Nephron progenitor cell (in vitro differentiated cells): Measurements from ENCODE around the gene VWA8.

Experiments used
- DNase-seq: peaks from one replicate; pipeline ENCODE4 v3.0.0; 2021
- H3K27ac Mint-ChIP-seq: 2 replicates; pipeline ENCODE4 v1.8.0; 2021; ENCODE audit warnings: mild to moderate bottlenecking, moderate library complexity, mixed read lengths
- H3K27me3 Mint-ChIP-seq: 2 replicates; pipeline ENCODE4 v1.8.0; 2021; ENCODE audit warnings: mild to moderate bottlenecking, low read depth, mixed read lengths; ENCODE audit not compliant: poor library complexity
- H3K36me3 Mint-ChIP-seq: 2 replicates; pipeline ENCODE4 v1.8.0; 2021; ENCODE audit warnings: low read depth, mixed read lengths
- H3K4me1 Mint-ChIP-seq: 2 replicates; pipeline ENCODE4 v1.8.0; 2021; ENCODE audit warnings: mixed read lengths
- H3K4me3 Mint-ChIP-seq: 2 replicates; pipeline ENCODE4 v1.8.0; 2021; ENCODE audit warnings: mild to moderate bottlenecking, moderate library complexity, mixed read lengths
- H3K9me3 Mint-ChIP-seq: 2 replicates; pipeline ENCODE4 v1.8.0; 2021; ENCODE audit warnings: mild to moderate bottlenecking, moderate library complexity, mixed read lengths
- TF ChIP-seq, protein P1 (sequence below): fragments of 200-600 bp; sonication (generic); IDR thresholded peaks from 2 replicates; pipeline ENCODE4 v1.5.0; 2021; ENCODE audit warnings: antibody characterized with exemption

The VWA8 gene

DNA sequence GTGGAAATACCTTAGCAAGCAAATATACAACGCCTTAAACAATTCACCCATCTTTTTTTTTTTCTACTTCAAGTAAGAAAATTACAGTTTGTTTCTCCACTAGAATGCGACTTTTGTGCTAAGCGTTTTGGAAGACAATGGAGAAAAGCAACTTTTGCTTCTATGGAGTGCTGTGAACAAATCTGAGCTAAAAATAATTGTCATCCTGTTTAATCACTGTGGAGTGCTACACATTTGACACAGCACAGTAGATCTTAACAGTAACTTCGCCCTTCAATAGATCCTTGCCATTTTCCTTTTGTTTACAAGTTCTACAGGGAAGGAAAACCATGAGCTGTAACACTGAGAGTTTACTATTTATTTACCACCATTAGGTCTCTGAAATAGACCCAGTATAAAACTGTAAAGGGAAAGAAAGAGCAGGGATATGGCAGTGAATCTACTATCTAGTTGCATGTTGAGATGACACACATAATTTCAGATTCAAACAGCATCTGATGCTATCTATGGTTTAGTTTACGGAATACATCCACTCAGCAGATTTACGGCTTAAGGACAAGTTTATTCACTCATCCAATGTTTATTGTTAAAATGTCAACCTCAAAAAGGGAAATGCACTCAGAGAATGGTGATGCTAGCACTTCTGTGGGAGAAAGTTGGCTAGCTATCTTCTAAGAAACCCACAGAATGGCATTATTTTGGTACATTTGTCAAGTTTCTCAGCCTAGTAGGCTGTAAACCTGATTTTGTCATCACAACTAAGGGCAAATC is 175.3 kb downstream of the VWA8 start:
- TF ChIP-seq, protein P1, sequence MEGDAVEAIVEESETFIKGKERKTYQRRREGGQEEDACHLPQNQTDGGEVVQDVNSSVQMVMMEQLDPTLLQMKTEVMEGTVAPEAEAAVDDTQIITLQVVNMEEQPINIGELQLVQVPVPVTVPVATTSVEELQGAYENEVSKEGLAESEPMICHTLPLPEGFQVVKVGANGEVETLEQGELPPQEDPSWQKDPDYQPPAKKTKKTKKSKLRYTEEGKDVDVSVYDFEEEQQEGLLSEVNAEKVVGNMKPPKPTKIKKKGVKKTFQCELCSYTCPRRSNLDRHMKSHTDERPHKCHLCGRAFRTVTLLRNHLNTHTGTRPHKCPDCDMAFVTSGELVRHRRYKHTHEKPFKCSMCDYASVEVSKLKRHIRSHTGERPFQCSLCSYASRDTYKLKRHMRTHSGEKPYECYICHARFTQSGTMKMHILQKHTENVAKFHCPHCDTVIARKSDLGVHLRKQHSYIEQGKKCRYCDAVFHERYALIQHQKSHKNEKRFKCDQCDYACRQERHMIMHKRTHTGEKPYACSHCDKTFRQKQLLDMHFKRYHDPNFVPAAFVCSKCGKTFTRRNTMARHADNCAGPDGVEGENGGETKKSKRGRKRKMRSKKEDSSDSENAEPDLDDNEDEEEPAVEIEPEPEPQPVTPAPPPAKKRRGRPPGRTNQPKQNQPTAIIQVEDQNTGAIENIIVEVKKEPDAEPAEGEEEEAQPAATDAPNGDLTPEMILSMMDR, result no peak
- no peak overlapping the region for H3K4me3 Mint-ChIP-seq
- H3K36me3 Mint-ChIP-seq, result no peaks in the 10 kb centered on the region
- peak overlapping the region; percentile 5 for H3K27ac Mint-ChIP-seq
- no peaks in the 10 kb centered on the region for H3K27me3 Mint-ChIP-seq
- no peaks in the 10 kb centered on the region for H3K4me1 Mint-ChIP-seq
- no peaks in the 10 kb centered on the region for H3K9me3 Mint-ChIP-seq
- no peak for DNase-seq

DNA sequence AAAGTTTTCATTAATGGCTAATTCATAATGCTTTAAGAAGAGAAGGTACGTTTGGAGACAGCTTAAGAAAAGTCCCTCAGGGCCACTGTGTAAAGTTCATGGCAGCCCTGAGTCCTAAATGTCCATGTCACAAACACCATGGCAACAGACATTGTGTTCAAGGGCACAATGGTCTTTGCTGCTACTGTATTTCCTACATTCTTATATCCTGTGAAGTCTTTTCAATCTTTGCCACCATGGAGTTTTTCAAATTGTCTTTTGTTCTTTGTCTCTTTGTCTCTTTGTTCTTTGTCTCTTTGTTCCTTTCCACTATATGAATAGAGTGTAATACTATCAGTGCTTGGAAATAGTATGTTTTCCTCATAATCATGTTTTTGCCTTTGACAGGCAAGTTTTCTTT is 178.8 kb downstream of the VWA8 start:
- no peaks in the 10 kb centered on the region for H3K27me3 Mint-ChIP-seq
- H3K36me3 Mint-ChIP-seq, result no peaks in the 10 kb centered on the region
- H3K4me1 Mint-ChIP-seq, result no peaks in the 10 kb centered on the region
- no peak for DNase-seq
- TF ChIP-seq, protein P1, result no peak
- H3K4me3 Mint-ChIP-seq, result no peak overlapping the region
- H3K27ac Mint-ChIP-seq, result no peak overlapping the region
- no peaks in the 10 kb centered on the region for H3K9me3 Mint-ChIP-seq

DNA sequence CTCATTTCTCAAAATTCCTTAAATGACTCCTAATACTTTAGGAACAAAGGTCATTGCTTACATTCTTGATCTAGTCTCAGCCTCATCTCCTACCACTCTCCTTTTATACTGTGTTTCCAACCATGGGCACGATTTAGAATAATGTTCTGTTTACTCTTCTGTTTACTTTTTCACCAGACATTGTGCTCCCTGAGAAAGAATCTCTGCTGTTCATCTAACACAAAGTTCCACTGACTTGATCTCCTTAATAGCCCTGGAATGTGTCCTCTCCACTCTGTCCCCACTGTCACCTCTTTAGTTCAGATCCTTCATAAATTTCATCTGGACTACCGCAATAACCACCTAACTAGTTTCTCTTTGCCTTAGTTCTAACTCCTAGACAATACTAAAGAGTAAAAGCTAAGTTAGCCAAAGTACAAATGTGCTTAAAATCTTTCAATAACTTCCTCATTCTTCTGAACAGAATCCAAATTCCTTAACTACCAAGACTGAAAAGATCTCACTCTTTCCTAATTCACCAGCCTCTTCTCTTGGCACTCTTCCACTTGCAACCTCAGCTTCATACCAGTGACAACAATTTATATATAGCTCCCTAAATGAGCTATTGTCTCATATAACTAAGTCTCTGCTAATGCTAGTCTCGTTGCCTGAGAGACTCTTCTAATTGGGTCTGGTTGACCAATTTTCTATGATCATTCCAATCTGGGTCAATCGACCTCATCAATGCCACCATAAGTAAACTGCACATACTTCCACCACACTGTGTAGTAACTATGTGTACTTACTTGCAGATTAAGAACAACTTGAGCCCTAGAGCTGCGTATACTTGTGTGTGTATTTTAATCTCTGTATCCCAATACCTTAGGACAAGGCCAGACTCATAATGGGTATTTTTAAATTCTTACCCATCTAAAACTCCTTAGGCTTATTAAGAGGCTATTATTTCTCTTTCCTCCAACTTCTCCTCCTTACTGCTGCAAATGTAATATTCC is 179.9 kb downstream of the VWA8 start:
- Mint-ChIP-seq H3K9me3 (no peaks in the 10 kb centered on the region), H3K4me3 (no peak overlapping the region), H3K27ac (no peak overlapping the region), H3K36me3 (peaks cover under 1% of the 10 kb centered on the region), H3K4me1 (no peaks in the 10 kb centered on the region), H3K27me3 (no peaks in the 10 kb centered on the region)
- DNase-seq, result no peak
- TF ChIP-seq, protein P1, result no peak

DNA sequence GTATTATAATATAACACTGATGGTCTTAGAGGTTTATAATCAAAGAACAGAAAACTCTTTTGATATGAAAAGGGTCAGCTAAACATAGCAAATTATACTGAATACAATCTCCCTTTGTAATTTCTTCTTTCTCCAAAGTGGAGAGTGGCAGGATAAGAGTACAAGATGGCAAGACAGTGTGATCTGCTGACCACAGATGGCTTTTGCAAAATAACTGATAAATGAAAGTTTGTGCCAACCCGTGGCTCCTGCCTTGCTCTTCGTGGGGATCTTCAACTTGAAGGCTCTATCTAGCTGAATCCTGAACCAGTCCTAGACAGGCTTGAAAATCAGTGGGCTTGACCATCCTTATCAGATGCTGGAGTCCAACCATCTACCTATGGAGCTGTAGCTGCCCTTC is 185.7 kb downstream of the VWA8 start:
- peaks cover 10% of the 10 kb centered on the region for H3K36me3 Mint-ChIP-seq
- no peak for DNase-seq
- no peaks in the 10 kb centered on the region for H3K27me3 Mint-ChIP-seq
- TF ChIP-seq, protein P1, result no peak
- H3K4me3 Mint-ChIP-seq, result no peak overlapping the region
- H3K27ac Mint-ChIP-seq, result no peak overlapping the region
- H3K9me3 Mint-ChIP-seq, result no peaks in the 10 kb centered on the region
- H3K4me1 Mint-ChIP-seq, result no peaks in the 10 kb centered on the region

DNA sequence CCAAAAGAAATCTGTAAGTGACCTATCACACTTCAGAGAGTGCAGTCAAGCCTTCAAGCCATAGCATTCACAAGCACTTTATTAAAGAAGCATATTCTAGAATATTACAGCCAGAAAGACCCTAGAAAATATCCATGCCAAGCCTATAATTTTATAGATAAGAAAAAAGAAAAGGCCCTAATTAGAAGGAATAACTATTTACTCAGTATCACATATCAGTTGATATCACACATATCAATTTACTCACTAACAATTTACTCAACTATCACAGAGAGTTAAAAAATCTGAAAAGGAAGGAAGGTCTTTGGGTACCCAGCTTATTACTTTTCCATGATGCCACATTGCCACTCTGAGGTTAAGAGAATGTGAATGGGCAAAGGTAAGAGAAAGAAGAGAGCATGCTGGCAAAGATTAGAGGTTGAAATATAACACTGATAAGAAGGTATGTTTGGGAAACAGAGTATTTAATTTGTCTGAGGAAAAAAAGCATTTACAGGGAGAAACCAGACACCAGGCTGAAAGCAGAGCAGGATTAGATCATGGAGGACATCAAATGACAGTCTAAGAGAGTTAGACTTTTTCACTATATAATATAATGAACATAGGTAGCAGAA is 186.2 kb downstream of the VWA8 start:
- Mint-ChIP-seq H3K9me3 (no peaks in the 10 kb centered on the region), H3K4me1 (no peaks in the 10 kb centered on the region), H3K27ac (peak overlapping the region; percentile 3), H3K4me3 (no peak overlapping the region), H3K36me3 (peaks cover 14% of the 10 kb centered on the region), H3K27me3 (no peaks in the 10 kb centered on the region)
- no peak for DNase-seq
- TF ChIP-seq, protein P1, result no peak
